GM18519 (cell line): ENCODE measurements around the gene TREH.
"Not testable (repeated sequence)": the region's sequence is repeated elsewhere in the genome, so short reads cannot be mapped to it uniquely, and the experiment has no call there.

ENCODE experiments used
- ATAC-seq: cut with Tn5 transposase; IDR thresholded peaks from one replicate; pipeline ENCODE4 v1.9.1; 2021; ENCODE audit warnings: mild to moderate bottlenecking, moderate library complexity; ENCODE audit not compliant: unreplicated experiment, low FRiP score

The TREH gene

GRCh38 chr11:118618991-118619375 lies 60.5 kb downstream of the TREH start:
- no peak for ATAC-seq

- no peak for ATAC-seq
Observed at GRCh38 chr11:118618115-118618990, 61.1 kb downstream of the TREH start.

- no peak for ATAC-seq
Observed at GRCh38 chr11:118615976-118616371, 63.5 kb downstream of the TREH start.

DNA sequence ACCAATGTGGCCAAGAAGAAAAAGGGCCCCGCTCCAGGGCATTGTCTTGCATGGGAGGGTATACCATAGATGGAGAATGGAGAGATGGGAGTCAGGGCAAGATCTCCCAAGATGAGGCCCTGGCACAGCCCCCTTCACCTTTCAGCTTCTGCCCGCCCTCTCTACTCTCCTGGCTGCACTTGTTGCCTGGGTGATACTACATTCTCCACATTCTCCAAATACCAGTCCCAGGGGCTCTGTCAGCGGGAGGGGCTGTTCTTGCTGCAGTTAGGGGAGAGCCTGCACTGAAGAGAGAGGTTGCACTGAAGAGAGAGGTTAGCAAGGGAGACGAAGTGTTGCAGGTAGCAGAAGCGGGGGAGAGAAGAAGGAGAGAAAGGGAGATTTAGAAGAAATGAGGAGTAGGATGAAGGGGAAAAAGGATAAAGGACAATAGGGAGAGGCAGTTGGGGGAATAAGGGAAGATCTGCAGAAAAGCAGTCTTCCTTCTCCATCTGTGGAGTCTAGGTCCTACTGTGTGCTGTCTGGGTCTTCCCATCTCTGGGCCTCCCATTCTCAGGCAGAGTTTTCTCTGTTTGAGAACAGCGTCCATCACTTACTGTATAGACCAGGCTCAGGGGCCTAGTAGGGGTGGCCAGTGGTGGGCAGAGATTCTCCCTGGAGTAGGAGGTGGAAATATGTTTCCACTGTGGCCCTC lies 64.0 kb downstream of the TREH start:
- no peak for ATAC-seq

DNA sequence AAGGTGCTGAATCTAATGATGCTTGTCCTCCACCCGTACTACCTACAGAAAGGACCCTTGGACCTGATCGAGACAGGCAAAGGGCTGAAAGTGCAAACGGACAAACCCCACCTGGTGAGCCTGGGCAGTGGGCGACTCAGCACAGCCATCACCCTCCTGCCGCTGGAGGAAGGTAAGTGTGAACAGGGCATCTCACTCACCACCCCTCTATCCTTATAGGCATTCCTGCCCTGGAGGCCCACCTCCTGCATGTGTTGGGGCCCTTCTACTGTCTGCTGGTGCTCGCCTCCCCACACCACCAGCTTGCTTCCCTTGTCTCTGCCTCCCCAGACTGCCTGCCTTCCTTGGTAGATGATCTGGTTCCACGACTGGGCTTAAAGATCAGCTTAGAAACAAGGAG lies 64.9 kb downstream of the TREH start:
- no peak for ATAC-seq

DNA sequence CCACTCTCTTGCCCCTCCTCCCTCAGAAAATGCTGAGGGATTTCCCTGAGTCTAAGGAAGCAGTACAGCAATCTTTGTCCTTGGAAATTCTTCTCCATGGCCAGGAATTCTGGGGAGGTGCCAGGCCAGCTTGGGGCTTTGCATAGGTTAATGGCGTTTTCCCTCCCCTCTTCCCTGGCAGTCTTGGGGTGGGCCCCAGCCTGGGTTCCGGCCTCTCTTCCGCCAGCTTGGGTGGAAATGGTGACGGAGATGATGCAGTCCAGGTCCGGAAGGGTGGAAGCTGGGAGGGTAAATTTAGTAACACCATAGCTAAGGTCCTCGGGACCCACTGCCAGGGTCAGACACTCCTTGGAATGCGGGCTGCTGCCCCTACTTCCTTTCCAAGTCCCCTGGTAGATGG lies 67.1 kb downstream of the TREH start:
- no peak for ATAC-seq

- not testable (repeated sequence) for ATAC-seq
Observed at GRCh38 chr11:118611433-118611795, 68.0 kb downstream of the TREH start.

DNA sequence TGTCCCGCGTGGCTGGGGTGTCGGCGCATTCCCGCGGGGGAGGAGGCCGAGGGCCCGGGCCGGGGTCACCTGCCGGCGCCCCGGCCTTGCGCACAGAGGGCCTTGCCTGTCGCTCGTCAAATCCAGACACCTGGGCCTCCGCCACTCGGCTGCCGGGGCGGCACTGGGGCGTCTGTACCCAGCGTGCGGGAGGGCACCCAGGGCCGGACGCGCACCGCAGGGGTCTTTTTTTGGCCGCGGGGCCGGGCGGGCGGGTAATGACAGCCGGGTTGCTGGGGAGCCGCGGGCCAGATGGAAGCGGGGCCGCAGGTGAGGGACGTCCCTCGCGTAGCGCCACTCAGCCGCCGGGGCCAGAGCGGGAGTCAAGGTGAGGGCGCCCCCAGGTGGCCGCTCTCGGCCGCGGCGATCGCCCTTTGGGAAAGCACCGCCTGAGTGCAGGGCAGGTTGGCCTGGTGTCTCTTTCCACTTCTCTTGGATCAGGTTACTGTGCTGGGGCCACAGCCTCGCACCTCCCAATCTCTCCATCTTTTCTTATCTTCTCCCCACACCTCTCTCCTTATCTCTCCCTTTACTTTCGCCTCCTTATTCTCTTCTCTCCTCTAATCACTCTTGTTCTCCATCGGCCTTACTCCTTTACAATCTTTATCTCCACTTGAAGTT lies 68.5 kb downstream of the TREH start:
- ATAC-seq = no peak

GRCh38 chr11:118610225-118610772 lies 69.2 kb downstream of the TREH start:
- ATAC-seq = no peak

DNA sequence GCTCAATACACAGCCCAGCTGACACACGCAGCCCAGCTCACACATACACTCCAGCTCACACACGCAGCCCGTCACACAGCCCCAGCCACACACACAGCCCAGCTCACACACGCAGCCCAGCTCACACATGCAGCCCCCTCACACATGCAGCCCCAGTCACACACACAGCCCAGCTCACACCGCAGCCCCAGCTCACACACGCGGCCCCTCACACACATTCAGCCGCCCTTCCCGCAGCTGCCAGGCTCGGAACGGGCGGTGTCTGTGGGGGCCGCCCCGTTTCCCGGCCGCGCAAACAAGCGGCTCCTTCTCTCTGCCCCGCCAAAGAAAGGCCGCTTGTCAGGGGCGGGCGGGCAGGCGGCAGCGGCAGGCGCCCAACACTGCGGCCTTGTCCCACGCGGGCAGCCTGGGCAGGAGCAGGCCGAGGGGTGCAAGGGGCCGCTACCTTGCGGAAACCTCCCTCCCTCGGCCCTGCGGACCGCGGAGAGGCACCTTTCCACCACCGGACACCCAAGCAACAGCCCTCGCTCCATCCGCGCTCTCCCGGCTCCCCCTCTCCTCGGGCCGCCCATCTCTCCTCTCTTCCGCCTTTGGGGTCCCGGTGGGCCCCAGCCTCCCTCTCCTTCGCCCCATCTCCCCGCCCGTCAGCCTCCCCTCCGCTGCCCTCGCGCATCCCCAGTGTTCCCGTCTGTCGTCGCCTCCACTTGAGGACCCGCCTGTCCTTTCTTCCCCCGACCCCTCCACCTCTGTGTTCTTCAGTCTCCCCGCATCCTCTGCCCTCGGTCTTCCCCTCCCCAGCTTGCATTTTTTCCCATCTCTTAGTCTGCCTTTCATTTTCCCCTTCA lies 69.8 kb downstream of the TREH start:
- ATAC-seq = no peak

DNA sequence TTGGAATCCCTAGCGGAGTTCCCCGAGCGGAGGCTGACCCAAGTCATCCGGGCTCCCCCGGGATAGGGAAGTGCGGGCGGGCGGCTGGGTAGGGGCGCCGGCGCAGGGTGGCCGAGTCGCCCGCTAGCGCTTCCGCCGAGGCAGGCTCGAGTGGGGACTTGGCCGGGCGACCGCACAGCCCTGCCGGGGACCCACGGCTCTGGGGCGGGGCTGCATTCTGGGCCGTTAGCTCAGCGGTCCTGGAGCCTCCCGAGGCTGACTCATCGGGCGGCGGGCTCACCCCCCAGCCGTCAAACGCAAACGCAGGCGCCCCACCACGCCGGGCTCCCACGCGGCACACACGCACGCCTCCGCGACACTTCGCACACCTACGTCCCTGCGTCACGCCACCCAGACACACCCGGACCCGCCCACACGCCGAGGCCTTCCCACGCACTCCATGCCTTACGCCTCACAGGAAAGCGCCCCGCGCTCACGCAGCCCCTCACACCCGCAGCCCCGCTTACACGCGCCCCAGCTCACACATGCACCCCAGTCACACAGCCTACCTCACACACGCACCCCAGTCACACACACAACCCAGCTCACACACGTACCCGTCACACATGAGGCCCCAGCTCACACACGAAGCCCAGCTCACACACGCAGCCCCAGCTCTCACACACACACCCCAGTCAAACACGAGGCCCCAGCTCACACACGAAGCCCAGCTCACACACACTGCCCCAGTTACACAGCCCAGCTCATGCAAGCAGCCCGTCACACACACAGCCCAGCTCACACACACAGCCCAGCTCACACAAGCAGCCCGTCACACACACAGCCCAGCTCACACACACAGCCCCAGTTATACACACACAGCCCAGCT lies 70.9 kb downstream of the TREH start:
- ATAC-seq = no peak

- no peak for ATAC-seq
Observed at GRCh38 chr11:118607401-118608359, 71.8 kb downstream of the TREH start, which contains the start of gene PHLDB1. PHLDB1 (plus strand) TSS chr11:118607615; CDS start chr11:118613837, 6,222 bp downstream.
